NCI-H510A (cell line): Measurements from ENCODE around the gene SVOPL.

Experiments
- DNase-seq: peaks from one replicate; lab custom pipeline; 2025; lab: John Stamatoyannopoulos, UW

SVOPL gene

DNA sequence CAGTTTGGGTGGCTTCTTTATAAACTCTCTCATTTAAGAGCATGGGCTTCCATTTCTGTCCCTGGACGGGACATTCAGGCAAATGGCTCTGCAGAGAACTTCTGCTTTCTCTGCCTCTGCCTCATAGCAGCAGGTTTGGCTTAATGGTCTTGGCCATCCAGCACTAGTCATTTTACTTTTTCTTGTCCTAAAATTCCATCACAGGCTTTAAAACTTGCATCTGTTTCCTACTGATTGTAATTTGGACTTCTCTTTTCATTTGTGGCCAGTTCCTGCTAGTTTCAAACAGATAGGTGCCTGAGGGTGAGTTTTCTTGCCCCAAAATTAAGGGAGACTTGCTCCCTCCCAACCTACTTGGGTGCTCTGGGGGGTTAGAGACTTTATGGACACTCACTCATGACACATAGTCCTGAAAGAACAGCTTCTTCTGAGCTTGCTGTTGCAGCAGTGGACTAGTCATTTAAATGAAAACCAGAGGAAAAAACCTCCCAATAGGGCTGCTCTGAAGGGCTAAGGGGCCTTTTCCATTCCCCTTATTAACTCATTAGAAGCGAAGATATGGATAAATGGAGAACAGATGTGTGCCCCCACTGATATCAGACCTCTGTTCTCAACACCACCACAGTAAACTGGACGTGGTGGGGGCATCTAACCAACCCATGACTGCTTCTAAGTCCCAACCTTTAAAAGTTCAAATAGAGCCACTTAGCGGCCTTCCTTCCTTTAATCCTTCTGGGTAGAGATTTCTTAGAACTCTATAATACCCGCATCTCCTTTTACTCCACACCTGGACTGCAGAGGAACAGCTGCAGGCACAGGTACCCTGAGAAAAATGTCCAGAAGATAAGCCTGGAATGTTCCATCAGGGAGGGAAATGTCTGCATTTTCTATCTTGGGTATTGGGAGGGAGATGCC, 38.8 kb downstream of the SVOPL start:
- no peak for DNase-seq

DNA sequence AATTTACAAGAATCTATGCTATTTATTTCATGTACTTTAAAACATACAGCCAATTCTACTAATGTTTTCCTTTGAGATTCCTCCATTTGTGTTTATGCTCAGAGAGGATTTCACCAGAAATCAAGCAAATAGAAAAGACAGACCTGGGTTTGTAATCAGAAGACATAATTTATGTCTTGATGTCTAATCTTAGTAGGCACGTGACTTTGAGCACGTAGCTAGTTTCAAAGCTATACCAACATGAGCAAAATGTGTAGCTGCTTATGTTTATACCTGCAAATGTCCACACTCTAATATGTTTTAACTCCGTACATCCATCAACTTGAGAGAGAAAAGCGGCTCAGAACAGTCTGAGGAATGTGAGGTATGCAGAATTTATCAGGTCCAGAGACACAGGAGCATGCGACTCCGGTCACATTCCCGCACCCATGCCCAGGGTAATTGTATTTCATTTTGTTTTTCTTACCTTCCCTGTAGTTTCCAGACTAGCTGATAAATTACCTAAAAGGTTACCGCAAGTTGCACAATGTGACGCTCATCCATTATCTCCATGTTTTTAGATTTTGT, 40.0 kb downstream of the SVOPL start:
- DNase-seq: no peak

DNA sequence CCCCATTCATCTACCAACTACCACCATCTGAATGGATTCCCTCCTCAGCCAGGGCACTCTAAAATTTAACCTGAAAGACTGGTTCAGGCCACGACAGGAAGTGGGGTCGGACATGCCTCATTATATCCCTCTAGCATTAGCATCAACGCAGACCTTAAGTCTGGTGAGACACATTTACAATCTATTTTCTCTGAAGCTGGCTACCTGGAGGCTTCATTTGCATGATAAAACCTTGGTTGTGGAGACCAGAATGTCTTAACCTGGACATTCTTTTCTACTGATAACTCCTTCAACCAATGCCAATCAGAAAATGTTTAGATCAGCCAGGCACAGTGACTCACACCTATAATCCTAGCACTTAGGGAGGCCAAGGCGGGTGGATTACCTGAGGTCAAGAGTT, 42.3 kb downstream of the SVOPL start:
- DNase-seq: no peak

DNA sequence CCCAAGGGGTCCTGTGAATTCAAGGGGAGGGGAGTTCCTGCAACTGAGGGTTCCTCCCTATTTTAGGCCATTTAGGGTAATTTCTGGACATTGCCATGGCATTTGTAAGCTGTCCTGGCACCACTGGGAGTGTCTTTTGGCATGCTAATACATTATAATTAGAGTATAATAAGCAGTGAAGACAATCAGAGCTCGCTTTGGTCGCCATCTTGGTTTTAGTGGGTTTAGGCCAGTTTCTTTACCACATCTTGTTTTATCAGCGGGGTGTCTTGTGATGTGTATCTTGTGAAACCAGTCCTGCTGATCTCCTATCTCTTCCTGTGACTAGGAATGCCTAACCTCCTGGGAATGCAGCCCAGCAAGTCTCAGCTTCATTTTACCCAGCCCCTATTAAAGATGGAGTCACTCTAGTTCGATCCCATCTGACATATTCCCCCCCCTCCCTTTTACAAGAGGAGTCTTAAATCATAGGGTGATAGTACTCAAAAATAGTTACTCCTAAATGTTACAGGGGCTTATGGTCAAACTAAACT, 43.2 kb downstream of the SVOPL start:
- no peak for DNase-seq

DNA sequence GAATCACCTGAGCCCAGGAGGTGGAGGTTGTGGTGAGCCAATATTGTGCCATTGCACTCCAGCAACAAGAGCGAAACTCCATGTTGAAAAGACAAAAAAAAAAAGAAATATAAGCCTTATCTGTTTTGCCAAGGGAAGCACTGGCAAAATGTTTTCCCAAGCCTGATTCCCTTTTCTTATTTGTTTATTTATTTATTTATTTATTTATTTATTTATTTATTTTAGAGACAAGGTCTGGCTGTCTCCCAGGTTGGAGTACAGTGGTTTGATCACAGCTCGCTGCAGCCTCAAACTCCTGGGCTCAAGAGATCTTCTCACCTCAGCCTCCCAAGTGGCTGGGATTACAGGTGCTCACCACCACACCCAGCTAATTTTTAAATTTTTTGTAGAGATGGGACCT, 44.2 kb downstream of the SVOPL start:
- DNase-seq: no peak

DNA sequence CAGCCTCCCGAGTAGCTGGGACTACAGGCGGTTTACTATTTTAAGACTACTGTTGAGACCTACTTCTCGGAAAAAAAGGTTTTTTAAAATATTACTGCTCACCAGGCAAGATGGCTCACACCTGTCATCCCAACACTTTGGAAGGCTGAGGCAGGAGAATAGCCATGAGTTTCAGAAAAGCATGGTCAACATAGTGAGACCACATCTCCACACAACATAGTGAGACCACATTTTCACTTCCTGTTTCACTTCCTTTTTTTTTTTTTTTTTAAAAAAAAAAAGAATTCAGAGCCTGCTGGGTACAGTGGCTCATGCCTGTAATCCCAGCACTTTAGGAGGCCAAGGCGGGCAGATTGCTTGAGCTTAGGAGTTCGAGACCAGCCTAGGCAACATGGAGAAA, 46.5 kb downstream of the SVOPL start:
- no peak for DNase-seq

DNA sequence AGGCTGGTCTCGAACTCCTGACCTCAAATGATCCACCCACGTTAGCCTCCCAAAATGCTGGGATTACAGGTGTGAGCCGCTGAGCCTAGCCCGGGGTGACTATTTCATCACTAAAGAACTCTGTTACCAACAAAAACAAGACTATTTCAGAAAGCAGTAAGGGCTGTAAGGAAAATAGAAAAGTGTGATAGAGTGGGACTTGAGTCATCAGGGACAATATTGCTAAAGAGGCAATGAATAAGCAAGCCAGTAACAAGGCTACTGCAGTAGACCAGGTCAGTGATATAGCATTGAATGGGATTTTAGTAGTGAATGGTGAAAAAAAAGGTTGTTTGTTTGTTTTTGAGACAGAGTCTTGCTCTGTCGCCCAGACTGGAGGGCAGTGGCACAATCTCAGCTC, 51.7 kb downstream of the SVOPL start:
- no peak for DNase-seq

DNA sequence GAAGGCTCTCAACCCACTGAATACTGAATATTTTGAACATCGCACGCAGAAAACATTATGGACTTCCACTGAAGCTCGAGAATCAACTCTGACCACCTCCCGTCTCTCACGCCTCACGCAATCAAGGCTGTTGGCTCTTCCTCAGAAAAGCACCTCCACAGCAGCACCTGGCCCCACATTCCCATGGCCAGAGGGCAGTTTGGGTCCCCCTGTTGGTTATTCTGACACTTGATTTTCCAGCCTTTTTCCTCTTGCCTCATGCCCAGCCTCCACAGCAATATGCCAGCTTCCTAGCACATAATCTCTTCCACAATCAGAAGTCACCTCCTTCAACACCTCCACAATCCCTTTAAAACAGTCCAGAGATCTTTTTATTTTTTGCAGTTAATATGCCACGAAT, 55.9 kb downstream of the SVOPL start:
- no peak for DNase-seq

DNA sequence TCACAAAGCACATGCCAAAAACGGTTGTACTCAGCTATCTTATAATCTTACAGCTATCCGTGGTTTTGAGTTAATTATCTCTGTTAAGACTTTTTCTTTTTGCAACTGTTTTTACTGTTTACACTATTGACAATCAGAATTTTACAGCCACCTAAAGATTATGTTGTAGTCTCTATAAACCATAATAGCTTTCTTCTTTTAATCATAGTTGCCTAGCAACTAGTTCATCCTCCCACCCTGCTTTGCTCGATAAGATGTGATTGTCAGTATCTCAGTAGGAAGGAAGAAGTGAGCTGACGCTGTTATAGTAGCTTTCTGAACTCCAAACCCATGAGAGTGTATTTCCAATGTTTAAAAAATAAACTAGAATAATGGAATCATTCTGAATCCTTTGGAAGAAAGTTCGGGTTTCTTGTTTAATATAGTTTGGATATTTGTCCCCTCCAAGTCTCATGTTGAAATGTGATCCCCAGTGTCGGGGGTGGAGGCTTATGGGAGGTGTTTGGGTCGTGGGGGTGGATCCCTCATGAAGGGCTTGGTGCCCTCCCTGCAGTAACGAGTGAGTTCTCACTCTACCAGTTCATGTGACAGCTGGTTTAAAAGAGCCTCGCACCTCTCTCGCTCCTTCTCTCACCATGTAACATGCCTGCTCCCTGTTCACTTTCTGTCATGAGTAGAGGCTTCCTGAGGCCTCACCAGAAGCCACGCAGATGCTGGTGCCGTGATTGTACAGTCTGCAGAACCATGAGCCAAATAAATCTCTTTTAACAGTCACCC, 68.1 kb downstream of the SVOPL start:
- DNase-seq: no peak

DNA sequence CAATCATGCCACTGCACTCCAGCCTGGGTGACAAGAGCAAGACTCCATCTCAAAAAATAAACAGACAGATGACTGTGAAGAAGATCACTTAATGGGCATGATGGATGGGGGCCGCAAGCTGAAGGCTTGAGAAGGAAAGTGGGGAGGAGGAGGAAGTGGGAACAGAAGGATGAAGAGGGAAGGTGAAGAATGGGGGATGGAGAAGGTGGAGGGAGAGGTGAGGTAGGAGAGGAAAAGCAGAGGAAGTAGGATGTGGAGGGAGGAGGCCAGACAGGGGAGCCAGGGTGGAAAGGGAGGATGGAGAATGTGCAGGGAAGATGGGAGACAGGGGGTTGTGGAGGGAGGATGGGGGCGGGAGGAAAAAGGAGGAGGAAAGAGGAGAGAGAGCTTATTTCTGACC, 68.8 kb downstream of the SVOPL start:
- DNase-seq: no peak

DNA sequence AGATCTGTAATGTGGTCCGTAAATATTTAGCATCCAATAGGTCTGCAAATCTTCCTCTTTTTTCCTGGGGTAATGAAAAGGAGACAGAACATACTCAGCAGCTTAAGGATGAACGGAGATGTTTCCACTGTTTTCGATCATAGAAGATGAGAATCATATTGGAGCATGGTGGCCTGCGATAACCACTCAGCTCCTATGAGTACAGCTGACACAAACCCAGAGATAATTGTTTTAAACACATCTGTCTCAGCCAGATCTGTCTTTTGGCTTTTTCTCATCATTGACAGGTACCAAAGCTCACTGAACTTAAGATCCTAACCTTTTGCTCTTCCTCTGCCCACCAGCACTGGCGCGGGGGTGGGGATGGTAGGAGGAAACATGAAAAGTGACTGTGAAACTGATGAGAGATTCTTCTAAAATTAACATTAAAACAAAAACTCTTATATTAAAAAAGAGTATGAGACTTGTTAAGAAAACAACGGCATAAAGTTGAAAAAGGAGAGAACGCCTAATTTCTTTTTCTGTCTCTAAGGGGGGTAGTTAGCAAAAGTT, 71.0 kb downstream of the SVOPL start:
- no peak for DNase-seq

DNA sequence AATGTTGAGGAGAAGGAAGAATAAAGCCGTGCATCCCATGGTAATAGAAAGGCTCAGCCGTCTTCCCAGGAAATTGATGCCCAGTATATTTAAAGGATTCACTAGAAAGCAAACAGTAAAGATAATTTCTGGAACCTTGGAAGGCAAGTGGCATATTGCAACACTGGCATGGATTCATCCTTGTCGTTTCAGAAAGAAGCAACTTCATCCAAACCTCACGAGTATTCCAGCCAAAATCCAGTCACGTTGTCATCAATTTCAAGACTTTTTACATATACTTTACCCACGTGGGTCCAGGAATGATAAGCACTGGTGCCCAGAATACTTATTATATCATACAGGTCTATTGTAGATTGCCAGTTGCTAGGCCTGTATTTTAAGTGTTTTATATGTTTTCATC, 73.8 kb downstream of the SVOPL start:
- DNase-seq: no peak

DNA sequence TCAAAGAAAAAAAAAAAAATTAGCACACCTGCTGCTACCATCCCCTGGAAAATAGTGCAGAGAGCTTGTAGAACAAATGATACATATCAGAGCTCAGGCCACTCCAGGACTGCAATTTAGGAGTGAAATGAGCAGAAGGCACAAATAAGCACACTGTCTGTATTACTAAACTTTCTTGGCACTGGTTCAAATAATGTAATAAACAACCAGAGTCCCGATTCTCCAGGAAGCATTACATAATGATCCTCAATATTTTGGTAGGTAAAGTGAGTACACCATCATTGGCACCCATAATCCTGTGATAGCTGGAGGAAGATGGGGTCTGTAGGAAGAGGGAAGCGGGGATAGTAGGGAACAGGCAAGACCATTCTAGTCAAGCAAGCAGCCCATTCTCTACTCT, 74.3 kb downstream of the SVOPL start:
- DNase-seq: no peak

DNA sequence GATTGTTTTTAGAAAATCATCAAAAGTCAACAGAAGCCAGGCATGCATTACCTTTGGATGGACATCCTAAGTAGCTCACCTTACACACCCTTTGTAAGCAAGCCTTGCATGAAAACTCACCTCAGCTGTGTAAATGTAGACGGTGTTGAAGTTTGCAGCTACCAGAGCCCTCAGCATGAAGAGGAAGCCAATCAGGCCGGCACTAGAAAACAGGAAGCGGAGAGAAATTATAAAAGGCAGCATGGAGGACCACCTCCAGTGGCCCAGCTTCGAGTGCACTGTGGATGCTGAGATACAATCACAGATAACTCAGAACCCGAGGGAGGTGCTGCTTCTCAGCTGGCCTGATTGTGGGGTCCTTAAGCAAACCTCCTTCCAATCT, 75.3 kb downstream of the SVOPL start:
- peak; percentile 69 for DNase-seq

DNA sequence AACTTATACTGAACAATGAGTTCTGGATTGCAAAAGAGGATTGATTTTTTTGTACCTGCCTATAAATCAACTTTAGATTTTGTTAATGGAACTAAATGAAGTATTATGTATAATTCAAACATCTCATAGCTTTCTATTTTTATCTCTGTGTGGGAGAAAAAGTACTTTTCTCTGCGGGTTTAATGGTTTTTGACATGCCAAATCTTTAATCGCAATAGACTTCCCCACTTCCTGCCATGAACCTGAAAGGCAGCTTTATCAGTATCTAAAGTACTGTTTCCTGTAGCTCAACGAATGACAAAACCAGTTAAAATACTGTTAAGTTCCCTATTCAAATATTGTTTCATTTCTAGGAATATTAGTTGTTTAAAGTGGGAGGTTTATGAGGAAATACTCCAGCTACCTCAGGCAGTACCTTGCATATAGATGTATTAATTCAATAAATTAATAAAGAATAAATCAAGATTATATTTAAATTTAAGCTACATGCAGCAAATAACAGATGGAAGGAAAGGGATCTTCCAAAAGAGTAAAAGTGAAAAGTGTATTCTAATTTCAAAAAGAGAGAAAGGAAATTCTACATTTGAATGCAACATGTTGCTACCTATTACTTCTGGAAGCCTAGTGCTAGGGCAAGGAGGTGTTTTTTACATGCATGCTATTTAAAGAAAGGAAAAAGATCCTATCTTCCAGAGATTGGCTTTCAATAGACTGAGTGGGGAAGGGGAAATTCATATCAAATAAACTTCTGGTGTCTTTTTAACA, 75.9 kb downstream of the SVOPL start:
- no peak for DNase-seq

DNA sequence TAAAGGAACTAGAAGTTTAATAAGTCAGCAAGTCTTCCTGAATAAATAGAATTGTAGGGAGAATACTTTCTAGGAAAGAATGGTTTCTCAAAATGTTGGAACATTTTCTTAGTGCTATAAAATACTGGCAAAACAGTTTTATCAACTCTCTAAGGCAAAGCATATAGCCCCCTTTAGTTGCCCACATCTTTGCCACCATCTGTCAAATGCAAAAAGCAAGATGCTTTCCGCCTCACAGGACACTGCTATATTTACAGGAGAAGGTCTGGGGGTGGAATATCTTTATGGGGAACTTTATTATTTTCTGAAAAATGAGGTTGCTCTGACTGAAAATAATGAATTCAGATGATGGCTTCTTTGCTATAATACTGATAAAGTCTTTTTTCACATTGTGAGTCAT, 78.3 kb downstream of the SVOPL start:
- DNase-seq: no peak

DNA sequence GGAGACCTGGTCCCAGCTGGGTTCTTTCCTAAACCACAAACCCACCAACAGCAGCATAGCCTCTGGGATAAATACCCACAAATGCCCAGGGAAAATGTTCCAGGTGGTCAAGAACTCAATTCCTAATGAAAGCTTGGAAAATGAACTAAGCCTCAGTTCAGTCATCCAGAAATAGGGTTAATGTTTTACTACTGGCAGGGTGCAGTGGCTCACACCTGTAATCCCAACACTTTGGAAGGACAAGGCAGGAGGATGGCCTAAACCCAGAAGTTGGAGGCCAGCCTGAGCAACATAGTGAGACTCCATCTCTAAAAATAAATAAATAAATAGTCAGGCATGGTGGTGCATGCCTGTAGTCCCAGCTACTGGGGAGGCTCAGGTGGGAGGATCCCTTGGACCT, 82.2 kb downstream of the SVOPL start:
- no peak for DNase-seq

DNA sequence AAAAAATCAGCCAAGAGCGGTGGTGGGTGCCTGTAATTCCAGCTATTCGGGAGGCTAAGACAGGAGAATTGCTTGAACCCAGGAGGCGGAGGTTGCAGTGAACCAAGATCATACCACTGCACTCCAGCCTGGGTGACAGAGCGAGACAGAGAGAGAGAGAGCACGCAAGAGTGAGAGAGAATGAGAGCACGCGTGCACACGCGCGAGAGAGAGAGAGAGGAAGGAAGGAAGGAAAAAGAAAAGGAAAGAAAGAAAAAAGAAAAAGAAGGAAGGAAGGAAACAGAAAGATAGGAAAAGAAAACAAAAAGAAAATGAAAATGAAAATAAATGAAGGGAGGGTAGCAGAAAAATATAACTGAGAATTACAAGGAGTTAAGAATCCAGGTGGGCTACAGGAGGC, 82.7 kb downstream of the SVOPL start:
- DNase-seq: no peak

DNA sequence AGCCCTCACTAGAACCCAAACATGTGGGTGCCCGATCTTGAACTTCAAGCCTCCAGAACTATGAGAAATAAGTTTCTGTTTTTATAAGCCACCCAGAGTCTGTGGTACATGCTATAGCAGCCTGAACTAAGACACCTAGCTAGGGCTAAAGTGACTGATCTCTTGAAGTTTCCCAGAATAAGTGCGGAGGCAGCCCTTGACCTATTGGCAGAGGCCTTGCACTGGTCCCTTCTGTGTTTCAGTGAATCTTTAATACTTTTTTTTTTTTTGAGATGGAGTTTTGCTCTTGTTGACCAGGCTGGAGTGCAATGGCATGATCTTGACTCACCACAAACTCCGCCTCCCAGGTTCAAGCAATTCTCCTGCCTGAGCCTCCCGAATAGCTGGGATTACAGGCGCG, 85.1 kb downstream of the SVOPL start:
- no peak for DNase-seq

DNA sequence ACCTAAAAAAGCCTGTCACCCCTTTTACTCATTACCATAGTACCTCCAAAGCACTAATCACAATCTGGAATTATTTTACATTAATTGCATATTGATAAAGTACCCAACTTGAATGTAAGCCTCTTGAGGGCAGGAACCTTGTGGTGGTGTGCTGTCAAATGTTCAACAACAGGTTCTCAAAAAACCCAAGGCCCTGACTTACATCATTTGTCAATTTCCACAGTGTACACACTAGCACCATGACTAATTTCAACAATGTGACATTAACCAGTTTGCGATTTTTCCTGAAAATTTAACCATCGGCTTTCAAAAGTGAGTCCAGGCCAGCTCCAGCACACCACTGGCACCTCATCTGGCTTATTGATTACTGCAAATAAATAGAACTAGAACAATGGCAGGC, 87.5 kb downstream of the SVOPL start:
- DNase-seq: no peak

DNA sequence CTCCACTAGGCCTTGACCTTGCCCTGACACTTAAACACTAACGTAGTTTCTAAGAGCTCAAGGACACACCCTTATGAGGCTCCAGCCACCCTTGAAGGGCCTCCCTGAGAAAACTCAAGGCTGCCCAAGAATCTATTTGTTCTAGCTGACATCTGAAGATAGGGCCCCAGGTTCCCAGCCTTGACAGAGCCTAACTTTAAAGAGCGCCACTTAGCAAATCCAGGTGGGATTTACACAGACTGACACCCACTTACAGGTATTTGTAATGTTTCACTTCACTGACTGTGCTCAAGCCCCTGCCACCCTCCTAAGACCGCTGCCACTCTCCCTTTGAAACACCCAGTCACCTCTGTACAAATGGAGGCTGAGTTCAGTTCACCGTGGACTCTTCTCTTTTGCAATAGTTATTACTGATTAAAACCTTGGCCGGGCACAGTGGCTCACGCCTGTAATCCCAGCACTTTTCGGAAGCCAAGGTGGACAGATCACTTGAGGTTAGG, 90.4 kb downstream of the SVOPL start:
- no peak for DNase-seq

DNA sequence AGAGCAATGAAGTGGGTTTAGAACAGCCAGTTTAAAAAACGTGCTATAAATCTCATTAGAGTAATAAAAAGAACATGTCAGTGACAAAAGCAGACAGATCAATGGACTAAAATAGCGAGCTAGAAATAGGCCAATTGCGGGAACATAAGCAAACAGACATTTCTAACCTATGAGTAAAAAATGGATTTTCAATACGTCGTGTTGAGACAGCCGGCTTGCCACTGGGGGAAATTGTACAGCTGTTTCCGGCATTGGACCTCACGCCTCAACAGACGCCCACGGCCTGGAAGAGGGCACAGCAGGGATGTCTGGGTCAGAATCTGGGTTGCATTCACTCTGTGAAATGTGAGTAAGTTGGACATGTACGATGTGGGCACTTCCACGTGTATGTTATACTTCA, 92.9 kb downstream of the SVOPL start:
- no peak for DNase-seq
